ENCODE data around the gene KLHL18. TPM values are rescaled to one million over a fixed set of nuclear protein-coding genes. Genes with fewer than 3 reads are reported as not detected.
A peak's percentile ranks its signal among the peaks of the same experiment; 100 is the strongest.
"Not testable (repeated sequence)": the region's sequence is repeated elsewhere in the genome, so short reads cannot be mapped to it uniquely, and the experiment has no call there.

KLHL18 gene
- total RNA-seq, 1 donor from 2014 or later, result 36.1 TPM

DNA sequence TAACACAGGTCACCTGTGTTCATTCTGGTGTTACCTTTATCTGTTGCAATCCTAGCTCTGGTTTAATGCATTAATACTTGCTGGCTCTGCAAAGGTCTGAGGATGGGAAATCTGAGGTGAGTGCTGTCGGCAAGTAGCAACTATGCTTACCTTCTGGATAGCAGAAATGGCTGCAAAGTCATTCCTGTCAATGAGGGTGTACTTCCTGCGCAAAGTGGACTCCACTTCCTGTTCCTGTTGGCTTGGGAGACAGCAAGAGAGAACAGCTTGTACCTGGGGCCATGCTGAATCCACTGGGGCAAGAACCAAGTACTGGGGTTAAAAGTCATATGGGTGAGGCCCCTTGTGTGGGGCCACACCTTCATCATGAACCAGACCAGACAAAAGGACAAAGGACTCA is 37.5 kb upstream of the KLHL18 start:
- no peaks in the 10 kb centered on the region for H3K36me3 Mint-ChIP-seq (ENCODE audit: low read depth)

GRCh38 chr3:47247131-47248064 is 35.3 kb upstream of the KLHL18 start:
- no peaks in the 10 kb centered on the region for H3K36me3 Mint-ChIP-seq (ENCODE audit: low read depth)
- no peak overlapping the region for H3K27ac Mint-ChIP-seq (ENCODE audit: unreplicated experiment)
- H3K4me1 Mint-ChIP-seq, result no peaks in the 10 kb centered on the region
- H3K4me3 Mint-ChIP-seq, result no peak overlapping the region
- H3K27me3 Mint-ChIP-seq (ENCODE audit: low read depth), result no peaks in the 10 kb centered on the region
- TF ChIP-seq CTCF (conservative IDR thresholded peaks at IDR 0.05), result no peak
- DNase-seq (ENCODE audit: low read depth, low spot score), result no peak
- H3K9me3 Mint-ChIP-seq, result no peaks in the 10 kb centered on the region

More for the DNA sequence above, 37.5 kb upstream of the KLHL18 start:
- no peak for TF ChIP-seq CTCF (conservative IDR thresholded peaks at IDR 0.05)
- no peaks in the 10 kb centered on the region for H3K9me3 Mint-ChIP-seq
- no peak overlapping the region for H3K27ac Mint-ChIP-seq (ENCODE audit: unreplicated experiment)
- no peak for DNase-seq (ENCODE audit: low read depth, low spot score)
- no peak overlapping the region for H3K4me3 Mint-ChIP-seq
- no peaks in the 10 kb centered on the region for H3K4me1 Mint-ChIP-seq
- H3K27me3 Mint-ChIP-seq (ENCODE audit: low read depth), result no peaks in the 10 kb centered on the region

DNA sequence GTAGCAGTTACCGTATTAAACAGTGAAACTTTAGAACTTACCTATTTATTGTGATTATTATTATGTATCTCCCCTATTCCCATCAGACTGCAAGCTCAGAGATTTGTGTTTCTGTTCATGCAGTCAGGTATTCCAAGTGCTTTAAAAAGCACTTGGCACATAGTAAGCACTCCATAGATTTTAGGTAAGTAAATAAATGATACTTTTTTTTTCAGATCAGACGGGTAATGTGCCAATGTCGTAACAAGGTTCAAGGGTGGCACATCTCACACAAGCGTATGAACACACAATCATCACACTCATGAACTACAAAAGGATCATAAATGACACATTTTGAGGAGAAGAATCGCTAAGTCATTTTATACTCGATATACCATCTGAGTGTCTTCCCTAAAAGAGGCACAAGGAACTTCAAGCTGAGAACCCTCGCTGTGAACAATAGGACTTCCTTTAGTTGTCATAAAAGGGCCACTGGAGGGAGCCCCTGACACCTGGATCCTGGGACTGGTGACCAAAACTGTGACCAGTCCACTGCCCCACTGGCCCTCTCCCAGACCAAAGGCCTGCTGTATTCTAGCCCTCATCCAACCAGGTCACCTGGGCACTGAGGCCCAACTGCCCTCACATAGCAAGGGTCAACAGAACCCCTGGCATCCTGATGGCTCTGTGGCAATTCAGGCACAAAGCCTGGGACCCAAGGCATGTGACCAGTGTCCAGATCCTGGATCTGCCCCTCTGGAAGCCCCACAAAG is 32.3 kb upstream of the KLHL18 start:
- no peak overlapping the region for H3K27ac Mint-ChIP-seq (ENCODE audit: unreplicated experiment)
- no peaks in the 10 kb centered on the region for H3K9me3 Mint-ChIP-seq
- H3K4me1 Mint-ChIP-seq, result no peaks in the 10 kb centered on the region
- H3K27me3 Mint-ChIP-seq (ENCODE audit: low read depth), result no peaks in the 10 kb centered on the region
- TF ChIP-seq CTCF (conservative IDR thresholded peaks at IDR 0.05), result peak; percentile 40
- no peaks in the 10 kb centered on the region for H3K36me3 Mint-ChIP-seq (ENCODE audit: low read depth)
- no peak for DNase-seq (ENCODE audit: low read depth, low spot score)
- H3K4me3 Mint-ChIP-seq, result no peak overlapping the region

DNA sequence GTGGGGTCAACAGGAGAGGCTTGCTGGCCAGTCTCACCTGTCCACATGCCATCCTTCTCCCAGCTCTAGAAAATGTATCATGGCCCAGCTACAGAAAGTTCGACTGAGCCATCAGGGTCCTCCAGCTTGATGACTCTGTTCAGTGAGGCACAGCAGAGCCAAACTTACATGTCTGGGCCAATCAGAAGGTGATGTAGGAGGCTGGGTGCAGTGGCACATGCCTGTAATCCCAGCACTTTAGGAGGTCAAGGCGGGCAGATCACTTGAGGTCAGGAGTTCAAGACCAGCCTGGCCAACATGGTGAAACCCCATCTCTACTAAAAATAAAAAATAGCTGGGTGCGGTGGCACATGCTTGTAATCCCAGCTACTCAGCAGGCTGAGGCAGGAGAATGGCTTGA is 31.7 kb upstream of the KLHL18 start:
- not testable (repeated sequence) for H3K4me1 Mint-ChIP-seq; H3K4me3 Mint-ChIP-seq; H3K36me3 Mint-ChIP-seq (ENCODE audit: low read depth); DNase-seq (ENCODE audit: low read depth, low spot score); H3K27ac Mint-ChIP-seq (ENCODE audit: unreplicated experiment); H3K9me3 Mint-ChIP-seq; H3K27me3 Mint-ChIP-seq (ENCODE audit: low read depth)

DNA sequence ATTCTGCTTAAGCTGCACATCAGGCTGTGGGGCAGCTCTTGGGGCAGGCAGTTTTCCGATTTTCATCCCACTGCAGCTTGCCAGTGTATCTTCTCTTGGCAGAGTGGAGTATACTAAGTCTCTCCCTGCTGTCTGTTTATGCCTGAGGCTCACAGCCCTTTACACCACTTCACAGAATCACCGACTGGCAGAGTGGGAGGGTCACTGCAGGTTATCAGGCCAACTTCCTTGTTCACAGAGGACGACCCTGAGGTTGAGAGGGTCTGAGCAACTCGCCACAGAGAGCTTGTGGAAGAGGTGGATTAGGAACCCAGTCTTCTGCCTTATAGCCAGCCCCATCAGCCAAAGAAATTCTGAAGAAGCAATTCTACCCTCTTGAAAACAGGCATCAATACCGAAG is 31.1 kb upstream of the KLHL18 start:
- Mint-ChIP-seq H3K27me3 (ENCODE audit: low read depth) (no peaks in the 10 kb centered on the region), H3K4me1 (peaks cover under 1% of the 10 kb centered on the region), H3K36me3 (ENCODE audit: low read depth) (no peaks in the 10 kb centered on the region), H3K9me3 (no peaks in the 10 kb centered on the region), H3K27ac (ENCODE audit: unreplicated experiment) (no peak overlapping the region), H3K4me3 (no peak overlapping the region)
- no peak for DNase-seq (ENCODE audit: low read depth, low spot score)
- no peak for TF ChIP-seq CTCF (conservative IDR thresholded peaks at IDR 0.05)

DNA sequence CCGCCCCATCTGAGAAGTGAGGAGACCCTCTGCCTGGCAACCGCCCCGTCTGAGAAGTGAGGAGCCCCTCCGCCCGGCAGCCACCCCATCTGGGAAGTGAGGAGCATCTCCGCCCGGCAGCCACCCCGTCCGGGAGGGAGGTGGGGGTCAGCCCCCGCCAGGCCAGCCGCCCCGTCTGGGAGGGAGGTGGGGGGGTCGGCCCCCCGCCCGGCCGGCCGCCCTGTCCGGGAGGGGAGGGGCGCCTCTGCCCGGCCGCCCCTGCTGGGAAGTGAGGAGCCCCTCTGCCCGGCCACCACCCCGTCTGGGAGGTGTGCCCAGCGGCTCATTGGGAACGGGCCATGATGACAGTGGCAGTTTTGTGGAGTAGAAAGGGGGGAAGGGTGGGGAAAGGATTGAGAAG is 26.4 kb upstream of the KLHL18 start:
- not testable (repeated sequence) for DNase-seq (ENCODE audit: low read depth, low spot score); H3K36me3 Mint-ChIP-seq (ENCODE audit: low read depth); H3K4me1 Mint-ChIP-seq; H3K27me3 Mint-ChIP-seq (ENCODE audit: low read depth); H3K4me3 Mint-ChIP-seq; H3K27ac Mint-ChIP-seq (ENCODE audit: unreplicated experiment); H3K9me3 Mint-ChIP-seq

Data from neural crest cell (in vitro differentiated cells).